Activated CD8-positive, alpha-beta memory T cell treated with anti-CD3 and anti-CD28 coated beads for 24 hours (primary cell): ENCODE measurements around the gene RANBP3L.
"Not testable (repeated sequence)": the region's sequence is repeated elsewhere in the genome, so short reads cannot be mapped to it uniquely, and the experiment has no call there.

Experiments
- DNase-seq: peaks from one replicate; pipeline ENCODE4 v3.0.0-alpha.2; 2020

RANBP3L gene

DNA sequence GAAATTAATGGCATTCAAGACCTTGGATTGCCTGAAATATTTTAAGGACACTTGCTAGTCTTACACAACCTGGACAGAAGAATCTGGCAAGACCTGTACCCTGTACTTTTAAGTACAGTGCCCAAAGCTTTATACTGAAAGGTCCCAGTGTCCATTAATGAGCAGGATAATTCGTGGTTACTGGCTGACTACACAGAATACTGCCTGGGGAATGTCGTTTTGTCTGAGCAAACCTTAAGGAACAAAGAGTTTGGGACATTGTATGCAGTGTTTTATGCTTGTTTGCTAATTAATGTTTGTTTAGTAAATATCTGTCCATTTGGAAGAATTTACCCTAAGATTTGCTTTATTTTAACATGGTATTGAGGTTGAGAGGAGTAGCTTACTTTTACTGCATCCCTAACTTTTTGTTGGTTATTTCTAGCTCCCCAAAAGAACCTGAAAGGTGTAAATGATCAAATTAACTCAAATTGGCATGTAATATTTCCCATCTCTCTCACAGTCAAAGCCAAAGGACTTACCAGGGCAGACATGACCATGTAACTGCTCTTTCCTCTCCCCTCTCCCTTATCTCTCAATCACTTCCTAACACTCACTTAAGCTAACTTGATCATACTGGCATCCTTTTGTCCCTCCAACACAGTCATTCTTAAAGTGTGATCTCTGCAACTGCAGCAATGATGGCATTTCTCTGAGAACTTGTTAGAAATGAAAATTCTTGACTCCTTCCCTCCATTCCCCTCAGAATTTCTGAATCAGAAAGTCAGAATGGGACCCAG, 15.7 kb downstream of the RANBP3L start:
- no peak for DNase-seq

DNA sequence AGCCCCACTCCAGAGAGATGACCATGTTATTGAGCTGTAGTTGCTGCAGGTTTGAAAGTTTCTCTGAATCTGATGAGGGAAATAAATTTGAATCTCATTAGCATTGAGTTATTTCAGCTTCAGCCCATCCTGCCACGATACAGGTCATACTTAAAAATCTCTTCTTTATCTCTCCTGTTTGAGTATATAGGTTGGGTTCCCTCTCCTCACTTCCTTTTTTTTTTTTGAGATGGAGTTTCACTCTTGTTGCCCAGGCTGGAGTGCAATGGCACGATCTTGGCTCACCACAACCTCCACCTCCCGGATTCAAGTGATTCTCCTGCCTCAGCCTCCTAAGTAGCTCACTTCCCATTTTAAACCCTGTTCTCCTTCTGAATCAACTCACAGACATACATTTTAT, 17.9 kb downstream of the RANBP3L start:
- not testable (repeated sequence) for DNase-seq

DNA sequence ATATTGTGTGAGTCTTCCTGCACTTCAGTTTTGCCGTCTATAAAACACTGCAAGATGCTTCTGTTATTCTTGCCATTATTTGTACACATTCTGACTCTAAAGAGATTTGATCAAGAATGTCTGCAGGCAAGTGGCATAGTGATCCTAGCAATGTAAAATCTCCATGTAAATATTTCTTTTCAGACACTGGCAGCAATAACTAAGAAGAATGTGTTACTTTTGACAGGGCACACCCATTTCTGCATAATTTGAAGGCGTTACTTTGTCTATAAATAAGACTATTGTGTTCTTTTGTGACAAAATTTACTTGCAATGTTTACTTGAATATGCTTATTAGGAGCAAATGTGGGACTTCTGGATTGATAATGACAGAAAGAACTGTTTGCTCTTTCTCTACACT, 20.1 kb downstream of the RANBP3L start:
- DNase-seq, result no peak

DNA sequence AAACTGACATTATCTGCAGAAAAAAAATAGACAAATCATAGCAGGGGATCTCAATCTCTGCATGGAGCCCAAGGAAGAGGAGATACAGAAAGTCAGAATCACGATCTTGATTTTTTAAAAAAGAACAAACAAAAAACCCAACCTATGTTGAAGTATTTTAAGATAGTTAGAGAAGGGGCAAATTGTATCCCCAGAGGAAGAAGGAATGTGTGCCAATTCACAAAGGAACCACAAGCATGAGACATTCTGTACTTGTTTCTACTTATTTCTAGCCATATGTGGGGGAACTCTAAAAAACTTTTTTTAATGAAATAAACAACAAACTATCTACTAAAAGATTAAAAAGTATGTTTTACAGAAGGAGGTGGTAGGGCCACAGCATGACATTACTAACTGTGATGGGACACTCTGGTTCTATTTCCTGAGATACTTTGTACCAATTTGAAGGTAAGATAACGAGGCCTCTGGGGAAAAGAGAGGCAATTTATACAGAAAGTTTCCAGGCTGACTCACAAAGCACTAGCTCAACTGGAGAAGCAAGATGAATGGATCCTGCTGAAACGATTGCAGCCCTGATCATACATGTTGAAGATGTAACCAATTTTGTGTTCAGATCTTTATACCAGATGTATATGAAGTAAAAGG, 22.5 kb downstream of the RANBP3L start:
- no peak for DNase-seq

DNA sequence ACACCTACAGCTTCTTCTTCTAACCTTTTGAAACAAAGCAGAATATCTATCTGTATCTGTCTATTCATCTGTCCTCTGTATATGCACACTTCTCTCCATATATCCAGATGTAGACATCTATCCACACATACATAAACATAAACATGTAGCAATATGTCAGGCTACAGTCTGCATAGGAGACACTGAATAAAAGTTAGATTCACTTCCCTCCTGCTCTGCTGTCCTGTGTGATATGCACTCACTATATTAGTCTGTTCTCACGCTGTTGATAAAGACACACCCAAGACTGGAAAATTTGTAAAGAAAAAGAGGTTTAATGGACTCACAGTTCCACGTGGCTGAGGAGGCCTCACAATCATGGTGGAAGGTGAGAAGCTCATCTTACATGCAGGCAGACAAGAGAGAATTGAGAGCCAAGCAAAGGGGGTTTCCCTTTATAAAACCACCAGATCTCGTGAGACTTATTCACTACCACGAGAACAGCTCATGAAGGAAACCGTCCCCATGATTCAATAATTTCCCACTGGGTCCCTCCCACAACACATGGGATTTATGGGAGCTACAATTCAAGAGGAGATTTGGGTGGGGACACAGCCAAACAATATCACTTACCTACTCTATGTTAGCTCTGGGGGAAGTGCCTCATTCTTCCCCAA, 24.1 kb downstream of the RANBP3L start:
- no peak for DNase-seq

DNA sequence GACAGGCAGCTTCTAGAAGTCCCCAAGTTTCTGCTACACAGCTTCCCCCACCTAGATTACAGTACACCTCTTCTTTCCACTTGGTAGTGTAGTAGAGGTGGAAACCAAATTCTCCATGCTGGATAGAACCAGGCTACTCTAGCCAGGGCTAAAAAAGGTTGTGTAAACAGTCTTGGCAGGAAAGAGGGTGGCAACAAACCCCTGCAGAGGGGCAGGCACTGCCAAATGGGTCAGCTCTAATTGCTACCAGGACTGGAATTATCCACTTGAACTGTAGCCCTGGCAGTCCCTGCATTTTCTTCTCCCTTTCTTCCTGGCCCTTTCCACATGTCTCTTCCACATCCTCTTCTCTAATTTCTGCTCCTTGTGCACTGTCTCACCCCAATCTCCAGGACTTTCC, 24.8 kb downstream of the RANBP3L start:
- DNase-seq, result no peak

DNA sequence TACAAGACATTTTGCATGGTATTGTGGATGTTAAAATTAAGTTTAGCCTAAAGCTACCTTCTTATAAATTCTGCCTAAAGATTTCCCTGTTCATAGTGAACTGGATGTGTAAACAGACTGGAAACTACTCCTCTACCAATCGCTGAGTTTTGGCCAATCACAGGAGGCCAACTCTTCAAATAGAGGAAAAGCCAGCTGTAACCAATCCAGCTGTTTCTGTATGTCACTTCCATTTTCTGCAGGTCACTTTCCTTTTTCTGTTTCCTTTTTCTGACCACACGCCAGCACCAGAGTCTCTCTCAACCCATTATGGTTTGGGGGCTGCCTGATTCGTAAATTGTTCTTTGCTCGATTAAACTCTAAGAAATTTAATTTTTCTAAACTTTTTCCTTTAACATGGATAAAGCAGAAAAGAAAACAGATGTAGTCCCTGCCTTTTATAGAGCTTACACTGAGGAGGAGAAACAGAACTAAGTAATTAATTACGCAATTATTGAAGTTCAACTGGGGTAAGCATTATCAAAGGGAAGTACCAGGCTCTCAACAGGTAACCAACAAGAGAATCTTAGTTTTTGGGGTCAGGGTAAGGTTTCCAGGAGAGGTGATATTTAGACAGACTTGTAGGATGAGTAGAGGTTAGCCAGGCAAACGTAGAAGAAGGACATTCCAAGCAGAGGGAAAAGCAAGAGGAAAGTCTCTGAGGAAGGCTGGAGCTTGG, 27.7 kb downstream of the RANBP3L start:
- DNase-seq, result no peak

DNA sequence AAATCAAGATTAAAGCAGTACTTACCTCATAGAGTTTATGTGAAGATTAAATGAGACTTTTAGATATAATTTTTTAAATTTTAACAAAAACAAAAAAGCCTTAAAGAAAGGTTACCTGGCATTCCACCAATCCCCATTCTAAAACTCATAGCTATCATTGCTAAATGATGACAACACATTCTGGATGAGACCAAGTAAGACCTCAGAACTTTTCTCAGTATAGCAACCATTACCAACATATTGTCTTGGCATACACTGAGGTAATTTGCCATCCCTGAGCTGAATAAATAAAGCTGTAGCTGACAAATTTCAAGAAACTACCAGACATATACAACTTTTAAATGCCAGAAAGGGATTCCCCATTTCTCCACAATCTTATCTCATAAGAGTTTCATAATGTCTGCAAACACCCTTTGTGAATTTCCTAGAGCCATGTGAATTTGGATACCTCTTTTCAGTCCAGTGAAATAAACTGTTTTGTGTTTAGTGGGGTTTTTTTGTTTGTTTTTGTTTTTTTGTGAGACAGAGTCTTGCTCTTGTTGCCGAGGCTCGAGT, 29.5 kb downstream of the RANBP3L start:
- DNase-seq, result no peak

DNA sequence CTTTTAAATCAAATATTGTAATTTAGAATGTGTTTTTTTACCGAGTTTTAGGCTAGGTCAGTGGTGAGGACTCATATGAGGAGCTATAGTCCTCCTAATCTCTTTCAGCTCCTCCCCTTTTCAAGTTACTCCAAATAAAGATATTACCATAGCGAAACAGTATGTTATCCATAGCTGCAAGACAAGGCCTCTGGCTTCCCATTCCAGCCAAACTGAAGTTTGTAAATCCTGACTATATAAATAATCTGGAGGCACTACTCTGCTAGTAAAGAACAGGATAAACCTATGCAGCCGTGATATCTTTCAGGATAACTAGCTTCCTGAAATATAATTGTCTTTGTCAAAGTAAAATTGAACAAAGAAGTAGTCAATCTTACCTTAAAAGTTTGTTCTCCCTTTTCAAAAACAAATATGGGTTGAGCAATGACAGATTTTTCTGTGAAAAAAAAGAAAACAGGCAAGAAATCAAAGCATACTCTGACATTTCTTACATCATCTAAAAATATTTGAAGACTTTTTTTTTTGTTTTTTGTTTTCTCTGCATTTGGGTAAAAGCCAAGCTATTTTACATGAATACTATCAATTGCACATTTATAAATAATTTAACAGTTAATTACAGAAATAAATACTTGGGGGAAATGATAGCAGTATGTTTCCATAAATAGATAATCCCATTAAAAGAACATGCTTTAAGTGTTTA, 30.7 kb downstream of the RANBP3L start:
- no peak for DNase-seq

DNA sequence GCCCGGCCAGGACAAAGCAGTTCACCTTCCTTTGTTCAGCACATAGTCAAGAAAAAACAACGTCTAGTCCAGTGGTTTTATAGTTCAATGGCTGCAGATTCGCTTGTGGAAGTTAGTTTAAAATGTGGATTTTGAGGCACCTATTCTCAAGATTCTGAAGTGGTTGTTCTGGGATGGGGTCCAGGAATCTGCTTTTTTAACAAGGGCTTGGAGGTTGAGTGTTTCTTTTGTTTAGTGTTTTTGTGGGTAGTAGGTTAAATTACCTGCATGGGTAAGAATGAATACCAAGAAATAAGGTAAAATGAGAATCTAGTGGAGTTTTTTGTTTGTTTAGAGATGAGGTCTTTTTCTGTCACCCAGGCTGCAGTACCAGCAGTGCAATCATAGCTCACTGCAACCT, 31.5 kb downstream of the RANBP3L start:
- no peak for DNase-seq

DNA sequence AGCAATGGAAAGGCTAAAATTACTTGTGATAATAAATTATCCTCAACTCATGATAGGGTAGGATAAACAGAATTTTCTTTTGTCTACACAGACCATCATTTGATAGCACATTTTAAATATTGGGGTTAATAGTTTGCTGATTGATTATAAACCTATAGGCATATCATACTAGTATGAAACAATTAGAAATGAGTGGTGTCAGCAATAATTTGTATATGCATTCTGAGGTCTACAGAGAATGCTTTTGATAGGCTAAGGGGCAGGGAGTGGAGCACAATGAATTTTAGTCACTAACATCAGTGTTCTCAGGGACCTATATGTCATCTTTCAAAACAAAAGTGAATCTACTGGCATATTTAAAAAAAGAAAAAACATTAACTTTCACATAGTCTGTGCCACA, 32.2 kb downstream of the RANBP3L start:
- DNase-seq, result no peak

DNA sequence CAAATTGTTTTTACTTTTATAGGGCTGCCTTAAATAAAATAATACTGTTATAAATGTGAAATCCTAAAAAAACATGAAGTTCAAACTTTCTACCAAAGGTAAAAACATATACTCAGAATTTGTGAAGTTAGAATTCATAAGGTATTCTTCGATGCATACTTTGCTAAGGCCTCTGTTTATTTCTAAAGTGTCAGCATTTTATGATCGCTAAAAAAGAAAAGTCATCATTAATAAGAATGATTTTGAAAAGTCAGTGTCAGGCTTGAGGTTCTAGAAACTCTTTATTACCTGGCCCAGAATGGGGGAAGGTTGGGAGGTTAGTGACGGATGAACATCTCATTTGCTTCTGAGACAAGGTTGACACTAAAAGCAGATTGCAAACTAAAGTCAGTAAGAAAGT, 33.8 kb downstream of the RANBP3L start:
- no peak for DNase-seq

DNA sequence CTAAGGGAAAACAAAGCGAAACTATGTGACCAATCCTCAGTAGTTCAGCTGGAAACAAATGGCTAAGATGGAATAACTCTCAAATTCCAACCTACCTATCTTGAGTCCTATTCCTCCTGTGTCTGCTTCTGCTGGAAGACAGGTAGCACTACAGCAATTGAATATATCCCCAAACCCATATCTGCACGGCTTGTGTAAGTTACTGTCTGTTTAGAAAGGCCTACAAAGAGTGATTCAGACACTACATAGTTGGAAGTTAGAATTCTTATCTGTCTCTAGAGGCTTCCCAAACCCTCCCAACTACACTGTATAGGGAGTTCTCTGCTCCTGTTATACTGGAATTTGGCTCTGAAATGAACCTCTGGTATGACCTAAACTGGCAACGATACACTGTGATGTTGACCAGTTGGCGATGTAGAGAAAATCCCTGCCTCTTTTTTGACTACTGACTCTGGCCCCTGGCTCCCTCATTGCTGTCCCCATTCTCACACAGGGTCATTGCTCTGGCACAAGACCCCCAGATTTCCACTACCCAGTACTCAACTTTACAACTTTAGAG, 37.4 kb downstream of the RANBP3L start:
- no peak for DNase-seq

DNA sequence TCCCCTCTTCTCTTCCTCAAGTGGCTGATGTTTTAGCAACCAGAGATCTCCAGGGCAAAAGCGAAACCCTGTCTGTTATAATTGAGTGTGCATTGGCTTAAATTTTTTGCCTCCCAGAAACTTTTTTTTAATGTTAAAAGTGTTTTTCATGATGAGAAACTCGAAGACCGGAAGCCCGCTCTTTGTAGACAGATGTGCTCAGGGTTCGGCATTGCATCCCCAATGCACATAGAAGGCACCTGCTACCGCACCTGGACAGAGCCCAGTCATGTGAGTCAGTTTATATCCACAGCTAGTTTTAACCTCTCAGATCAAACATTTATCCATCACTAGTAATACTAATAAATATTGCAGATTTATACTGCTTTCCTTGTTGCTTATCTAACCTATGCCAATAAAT, 40.5 kb downstream of the RANBP3L start:
- DNase-seq, result no peak

DNA sequence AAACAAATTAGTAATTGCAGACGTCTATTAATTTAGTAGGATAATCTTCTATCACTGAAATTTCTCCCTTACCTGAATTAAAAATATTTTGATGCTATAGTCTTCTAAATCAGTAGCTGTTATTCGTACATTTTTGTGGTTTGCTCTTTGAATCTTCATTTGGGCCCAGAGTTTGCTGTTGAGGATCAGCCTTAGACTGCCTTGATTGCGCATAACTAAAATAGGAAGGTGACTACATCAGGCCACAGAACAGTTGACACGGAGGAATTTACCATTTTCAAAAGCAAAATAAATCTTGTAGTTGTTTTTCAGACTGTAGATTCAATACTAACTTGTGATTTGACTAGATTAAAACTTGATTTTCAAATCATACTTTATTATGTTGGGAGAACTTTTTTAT, 48.1 kb downstream of the RANBP3L start:
- DNase-seq, result no peak

DNA sequence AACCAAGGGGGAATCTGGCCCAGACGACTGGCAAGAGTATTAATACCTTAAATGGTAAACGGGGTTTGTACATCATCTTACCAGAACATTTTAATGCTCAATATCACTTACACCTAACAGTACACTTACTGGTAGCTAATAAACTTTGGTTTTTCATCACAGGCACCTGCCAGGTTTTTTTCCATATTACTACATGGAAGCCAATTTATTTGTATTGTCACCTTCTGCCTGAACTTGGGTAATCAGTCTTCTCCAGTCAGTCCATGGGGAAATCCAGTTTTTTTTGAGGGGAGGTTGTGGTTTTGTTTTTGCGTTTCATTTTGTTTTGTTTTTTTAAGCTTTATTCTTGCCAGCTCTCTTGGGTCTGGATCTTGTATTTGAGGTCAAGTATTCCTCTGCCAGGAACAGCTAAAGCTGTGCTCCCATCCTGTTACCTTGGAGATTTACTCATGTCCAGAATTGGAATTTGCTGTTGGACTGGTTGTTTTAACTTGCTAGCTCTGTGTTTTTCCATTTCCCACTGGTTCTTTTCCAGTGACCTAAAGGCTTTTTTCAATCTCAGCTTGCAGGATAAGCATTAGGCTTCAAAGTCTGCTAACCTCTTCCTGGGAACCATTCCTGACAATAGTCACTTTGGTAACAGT, 48.9 kb downstream of the RANBP3L start:
- no peak for DNase-seq

DNA sequence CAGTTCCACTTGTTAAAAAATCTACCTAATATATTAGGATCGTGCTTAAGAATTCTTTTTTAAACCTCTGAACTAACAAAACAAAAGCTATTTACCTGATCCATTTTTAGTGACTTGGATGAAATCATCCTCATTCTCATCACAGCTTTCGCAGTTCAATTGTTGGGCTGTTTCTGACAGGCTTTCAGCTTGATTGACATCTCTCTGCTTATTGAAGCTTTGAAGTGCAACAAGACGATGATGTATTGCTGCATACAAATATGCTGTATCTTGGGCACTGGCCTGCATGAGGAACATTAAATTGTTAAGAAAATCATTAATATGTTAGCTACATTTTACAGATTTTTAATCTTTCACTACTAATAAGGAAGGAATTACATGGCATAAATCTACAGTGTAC, 50.5 kb downstream of the RANBP3L start:
- DNase-seq, result no peak

DNA sequence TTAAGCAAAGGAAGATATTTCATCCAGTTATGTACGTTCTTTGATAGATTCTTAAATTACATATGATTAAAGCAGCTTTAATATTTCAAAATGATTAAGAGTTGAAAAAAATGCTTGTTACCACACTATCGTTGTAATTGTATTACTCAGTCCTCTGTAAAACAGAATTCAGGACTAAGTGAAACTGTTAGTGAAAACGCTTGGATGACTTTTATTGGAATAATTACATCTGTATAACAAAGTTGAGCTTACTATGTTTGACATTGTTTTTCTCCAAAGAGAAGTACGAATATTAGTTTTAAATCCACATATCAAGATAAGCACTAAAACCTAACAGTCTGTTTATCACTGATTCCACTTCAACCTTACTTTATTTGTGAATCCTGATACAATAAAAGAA, 51.3 kb downstream of the RANBP3L start:
- no peak for DNase-seq

DNA sequence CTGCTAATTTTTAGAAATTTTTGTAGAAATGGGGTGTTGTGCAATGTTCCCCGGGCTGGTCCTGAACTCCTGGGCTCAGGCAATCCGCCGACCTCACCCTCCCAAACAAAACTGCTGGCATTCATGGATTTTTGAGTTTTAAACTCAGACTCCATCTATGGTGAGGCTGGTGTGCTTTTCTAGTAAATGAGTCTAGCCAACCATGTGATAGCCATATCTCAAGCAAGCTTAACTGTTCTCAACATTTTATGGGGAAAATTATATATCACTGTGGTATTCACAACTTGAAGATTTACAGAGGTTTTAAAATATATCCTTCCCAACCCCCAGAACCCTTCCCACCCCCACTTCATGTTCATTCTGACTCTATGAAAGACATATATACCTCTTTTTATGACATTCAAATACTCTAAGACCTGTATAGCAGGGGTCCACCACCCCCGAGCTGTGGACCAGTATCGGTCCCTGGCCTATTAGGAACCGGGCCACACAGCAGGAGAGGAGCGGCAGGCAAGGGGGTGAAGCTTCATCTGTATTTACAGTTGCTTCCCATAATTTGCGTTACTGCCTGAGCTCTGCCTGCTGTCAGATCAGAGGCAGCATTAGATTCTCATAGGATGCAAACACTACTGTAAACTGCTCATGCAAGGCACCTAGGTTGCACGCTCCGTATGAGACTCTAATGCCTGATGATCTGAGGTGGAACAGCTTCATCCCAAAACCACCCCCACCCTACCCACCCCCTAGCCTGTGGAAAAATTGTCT, 55.5 kb downstream of the RANBP3L start:
- DNase-seq, result no peak

DNA sequence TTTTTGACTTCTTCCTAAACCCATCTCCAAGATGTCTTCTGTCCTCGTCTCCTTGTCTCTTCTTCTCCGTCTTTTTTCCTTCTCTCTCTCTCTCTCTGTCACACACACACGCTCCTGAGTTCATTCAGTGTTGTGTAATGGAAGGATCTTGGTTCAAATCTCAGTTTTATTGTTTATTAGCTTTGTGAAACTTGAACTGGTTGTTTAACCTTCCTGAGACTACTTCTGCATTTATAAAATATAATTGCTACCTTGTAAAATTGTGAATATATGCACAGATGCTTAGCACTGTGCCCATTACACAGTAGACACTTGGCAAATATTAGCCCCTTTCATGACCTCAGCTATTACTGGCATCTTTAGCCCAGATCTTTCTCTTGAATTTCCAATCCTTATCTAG, 57.6 kb downstream of the RANBP3L start:
- DNase-seq, result no peak

DNA sequence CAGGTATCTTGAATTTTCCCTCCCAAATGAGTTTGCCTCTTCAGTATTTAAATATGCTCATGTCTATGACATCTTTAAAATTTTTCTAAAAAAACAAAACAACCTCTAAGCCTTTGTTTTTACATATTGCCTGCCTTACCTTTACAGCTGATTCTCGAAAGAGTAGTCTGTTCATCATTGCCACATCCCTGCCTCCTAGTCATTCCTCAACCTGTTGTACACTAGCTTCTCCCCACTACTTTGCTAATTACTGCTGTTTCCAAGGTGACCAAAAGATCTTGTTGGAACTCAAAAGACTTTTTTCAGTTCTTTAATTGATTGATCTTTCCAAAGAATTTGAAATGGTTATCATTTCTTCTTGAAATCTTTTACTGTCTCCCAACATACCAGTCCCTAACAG, 58.0 kb downstream of the RANBP3L start:
- no peak for DNase-seq
